ENCODE measurements around the gene SOX15.

Gene SOX15

DNA sequence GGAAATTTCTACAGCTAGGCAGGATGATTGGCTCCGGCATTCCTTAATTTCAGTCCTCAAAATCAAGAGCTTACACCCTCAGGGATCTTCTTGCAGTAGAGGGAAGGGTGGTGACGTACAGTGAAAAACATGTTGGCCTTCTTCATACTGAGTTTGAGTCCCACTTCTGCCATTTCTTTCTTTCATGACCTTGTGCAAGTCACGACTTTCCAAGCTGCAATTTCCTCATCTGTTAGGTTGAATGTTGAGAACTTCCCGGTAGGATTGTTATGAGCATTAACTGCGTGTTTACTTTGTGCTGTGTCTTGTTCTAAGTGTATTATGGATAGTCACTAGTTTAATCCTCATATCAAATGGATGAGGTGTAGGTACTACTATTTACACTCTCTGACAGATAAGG is 20.3 kb downstream of the SOX15 start:
- Histone ChIP-seq H3K4me3 (ENCODE audit: low read depth in 1 of 2, low read length in 2 of 2) (no peak overlapping the region), H3K4me2 (ENCODE audit: insufficient read depth, low read length) (no peak overlapping the region), H3K36me3 (ENCODE audit: insufficient read depth, low read length) (peaks cover 79% of the 10 kb centered on the region), H2AFZ (ENCODE audit: low read depth, low read length) (no peak overlapping the region), H3K9ac (ENCODE audit: low read depth, low read length) (no peak overlapping the region), H3K4me1 (ENCODE audit: insufficient read depth, low read length) (peaks cover 46% of the 10 kb centered on the region), H3K27ac (ENCODE audit: low read length) (no peak overlapping the region), H3K79me2 (ENCODE audit: insufficient read depth, low read length) (peaks cover 74% of the 10 kb centered on the region), H3K27me3 (ENCODE audit: insufficient read depth, low read length, poor library complexity) (no peaks in the 10 kb centered on the region), H3K9me3 (ENCODE audit: insufficient read depth, low read length, severe bottlenecking) (no peaks in the 10 kb centered on the region), H4K20me1 (ENCODE audit: insufficient read depth, low read length) (peaks cover 25% of the 10 kb centered on the region)
- no peak for ATAC-seq (ENCODE audit: insufficient read depth, low read depth)
- DNase-seq = no peak
- no peak for TF ChIP-seq EZH2 (IDR thresholded peaks at IDR 0.05; ENCODE audit: borderline replicate concordance, low read depth, low read length, severe bottlenecking)
- TF ChIP-seq, protein P1, sequence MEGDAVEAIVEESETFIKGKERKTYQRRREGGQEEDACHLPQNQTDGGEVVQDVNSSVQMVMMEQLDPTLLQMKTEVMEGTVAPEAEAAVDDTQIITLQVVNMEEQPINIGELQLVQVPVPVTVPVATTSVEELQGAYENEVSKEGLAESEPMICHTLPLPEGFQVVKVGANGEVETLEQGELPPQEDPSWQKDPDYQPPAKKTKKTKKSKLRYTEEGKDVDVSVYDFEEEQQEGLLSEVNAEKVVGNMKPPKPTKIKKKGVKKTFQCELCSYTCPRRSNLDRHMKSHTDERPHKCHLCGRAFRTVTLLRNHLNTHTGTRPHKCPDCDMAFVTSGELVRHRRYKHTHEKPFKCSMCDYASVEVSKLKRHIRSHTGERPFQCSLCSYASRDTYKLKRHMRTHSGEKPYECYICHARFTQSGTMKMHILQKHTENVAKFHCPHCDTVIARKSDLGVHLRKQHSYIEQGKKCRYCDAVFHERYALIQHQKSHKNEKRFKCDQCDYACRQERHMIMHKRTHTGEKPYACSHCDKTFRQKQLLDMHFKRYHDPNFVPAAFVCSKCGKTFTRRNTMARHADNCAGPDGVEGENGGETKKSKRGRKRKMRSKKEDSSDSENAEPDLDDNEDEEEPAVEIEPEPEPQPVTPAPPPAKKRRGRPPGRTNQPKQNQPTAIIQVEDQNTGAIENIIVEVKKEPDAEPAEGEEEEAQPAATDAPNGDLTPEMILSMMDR (IDR thresholded peaks at IDR 0.05; ENCODE audit: borderline replicate concordance, extremely low read depth, low read length, poor library complexity, severe bottlenecking) = no peak

DNA sequence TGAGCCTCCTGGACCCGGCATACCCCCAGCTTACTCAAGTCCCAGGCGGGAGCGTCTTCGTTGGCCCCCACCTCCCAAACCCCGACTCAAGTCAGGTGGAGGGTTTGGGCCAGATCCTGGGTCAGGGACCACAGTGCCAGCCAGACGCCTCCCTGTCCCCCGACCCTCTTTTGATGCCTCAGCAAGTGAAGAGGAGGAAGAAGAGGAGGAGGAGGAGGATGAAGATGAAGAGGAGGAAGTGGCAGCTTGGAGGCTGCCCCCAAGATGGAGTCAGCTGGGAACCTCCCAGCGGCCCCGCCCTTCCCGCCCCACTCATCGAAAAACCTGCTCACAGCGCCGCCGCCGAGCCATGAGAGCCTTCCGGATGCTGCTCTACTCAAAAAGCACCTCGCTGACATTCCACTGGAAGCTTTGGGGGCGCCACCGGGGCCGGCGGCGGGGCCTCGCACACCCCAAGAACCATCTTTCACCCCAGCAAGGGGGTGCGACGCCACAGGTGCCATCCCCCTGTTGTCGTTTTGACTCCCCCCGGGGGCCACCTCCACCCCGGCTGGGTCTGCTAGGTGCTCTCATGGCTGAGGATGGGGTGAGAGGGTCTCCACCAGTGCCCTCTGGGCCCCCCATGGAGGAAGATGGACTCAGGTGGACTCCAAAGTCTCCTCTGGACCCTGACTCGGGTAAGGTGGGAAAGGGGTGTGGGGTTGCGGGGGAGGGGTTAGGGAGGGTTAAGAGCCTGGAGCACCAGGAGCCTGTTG is 26.6 kb downstream of the SOX15 start:
- H3K79me2 ChIP-seq (ENCODE audit: insufficient read depth, low read length) = peaks cover 67% of the 10 kb centered on the region
- no peak for TF ChIP-seq EZH2 (IDR thresholded peaks at IDR 0.05; ENCODE audit: borderline replicate concordance, low read depth, low read length, severe bottlenecking)
- TF ChIP-seq, protein P1 (IDR thresholded peaks at IDR 0.05; ENCODE audit: borderline replicate concordance, extremely low read depth, low read length, poor library complexity, severe bottlenecking) = no peak

DNA sequence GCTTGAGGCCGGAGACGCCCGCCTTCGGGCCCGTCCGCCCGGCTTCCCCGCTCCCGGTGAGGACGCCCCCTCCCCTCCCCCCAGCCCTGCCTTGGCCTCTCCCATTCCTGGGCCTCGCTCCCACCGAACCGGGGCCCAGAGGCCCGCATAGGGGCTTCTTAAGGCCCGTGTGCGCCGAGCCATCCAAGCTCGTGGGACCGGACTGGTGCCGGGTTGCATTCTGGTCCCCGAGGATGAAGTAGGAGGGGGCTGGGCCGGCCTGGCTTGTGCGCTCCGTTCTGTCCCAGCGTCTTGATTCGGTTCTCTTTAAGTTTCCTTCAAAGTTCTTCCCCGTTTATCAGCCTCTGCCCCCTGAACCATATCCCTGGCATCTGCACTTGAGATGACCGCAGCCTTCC is 27.7 kb downstream of the SOX15 start:
- no peak for DNase-seq
- ATAC-seq (ENCODE audit: insufficient read depth, low read depth) = peak; percentile 11
- Histone ChIP-seq H3K4me3 (ENCODE audit: low read depth in 1 of 2, low read length in 2 of 2) (peak overlapping the region; percentile 44 to 79; a peak in 3 of 4 replicates), H3K4me2 (ENCODE audit: insufficient read depth, low read length) (peak overlapping the region; percentile 84), H3K9ac (ENCODE audit: low read depth, low read length) (peak overlapping the region; percentile 91), H2AFZ (ENCODE audit: low read depth, low read length) (peak overlapping the region; percentile 88), H3K27me3 (ENCODE audit: insufficient read depth, low read length, poor library complexity) (no peaks in the 10 kb centered on the region), H3K36me3 (ENCODE audit: insufficient read depth, low read length) (peaks cover 43% of the 10 kb centered on the region), H3K27ac (ENCODE audit: low read length) (peak overlapping the region; percentile 43), H3K79me2 (ENCODE audit: insufficient read depth, low read length) (peaks cover 62% of the 10 kb centered on the region), H3K9me3 (ENCODE audit: insufficient read depth, low read length, severe bottlenecking) (no peaks in the 10 kb centered on the region), H3K4me1 (ENCODE audit: insufficient read depth, low read length) (peaks cover 52% of the 10 kb centered on the region), H4K20me1 (ENCODE audit: insufficient read depth, low read length) (peaks cover 16% of the 10 kb centered on the region; the same call in 1 of the 2 replicates)
- TF ChIP-seq EZH2 (IDR thresholded peaks at IDR 0.05; ENCODE audit: borderline replicate concordance, low read depth, low read length, severe bottlenecking) = no peak
- TF ChIP-seq, protein P1 (IDR thresholded peaks at IDR 0.05; ENCODE audit: borderline replicate concordance, extremely low read depth, low read length, poor library complexity, severe bottlenecking) = no peak

More for the DNA sequence above, 26.6 kb downstream of the SOX15 start:
- H2AFZ ChIP-seq (ENCODE audit: low read depth, low read length) = no peak overlapping the region
- no peaks in the 10 kb centered on the region for H3K27me3 ChIP-seq (ENCODE audit: insufficient read depth, low read length, poor library complexity)
- peak overlapping the region; percentile 91 for H3K9ac ChIP-seq (ENCODE audit: low read depth, low read length)
- H3K27ac ChIP-seq (ENCODE audit: low read length) = peak overlapping the region; percentile 43; the same call in 1 of the 2 replicates
- H3K9me3 ChIP-seq (ENCODE audit: insufficient read depth, low read length, severe bottlenecking) = no peaks in the 10 kb centered on the region
- peak overlapping the region; percentile 84 for H3K4me2 ChIP-seq (ENCODE audit: insufficient read depth, low read length)
- H3K4me3 ChIP-seq (ENCODE audit: low read depth in 1 of 2, low read length in 2 of 2) = peak overlapping the region; percentile 44 to 79; a peak in 3 of 4 replicates
- DNase-seq (no peak), ATAC-seq (ENCODE audit: insufficient read depth, low read depth) (no peak)
- peaks cover 16% of the 10 kb centered on the region; the same call in 1 of the 2 replicates for H4K20me1 ChIP-seq (ENCODE audit: insufficient read depth, low read length)
- H3K4me1 ChIP-seq (ENCODE audit: insufficient read depth, low read length) = peaks cover 52% of the 10 kb centered on the region
- H3K36me3 ChIP-seq (ENCODE audit: insufficient read depth, low read length) = peaks cover 50% of the 10 kb centered on the region

Measured in DND-41 (cell line).